Measurements from ENCODE around the gene EPHB4.

GRCh38 chr7:100859856-100860255 is 32.5 kb upstream of the EPHB4 start:
- TF ChIP-seq EP300 (IDR thresholded peaks at IDR 0.05) (no peak), CTCF (IDR thresholded peaks at IDR 0.05) (no peak)

Measured in ovary (tissue), 3 donors.